ENCODE measurements around the gene PODXL2. TPM values are rescaled to one million over a fixed set of nuclear protein-coding genes. Genes with fewer than 3 reads are reported as not detected.

PODXL2 gene
- total RNA-seq, 1 donor from 2014 or later: 25.7 TPM

DNA sequence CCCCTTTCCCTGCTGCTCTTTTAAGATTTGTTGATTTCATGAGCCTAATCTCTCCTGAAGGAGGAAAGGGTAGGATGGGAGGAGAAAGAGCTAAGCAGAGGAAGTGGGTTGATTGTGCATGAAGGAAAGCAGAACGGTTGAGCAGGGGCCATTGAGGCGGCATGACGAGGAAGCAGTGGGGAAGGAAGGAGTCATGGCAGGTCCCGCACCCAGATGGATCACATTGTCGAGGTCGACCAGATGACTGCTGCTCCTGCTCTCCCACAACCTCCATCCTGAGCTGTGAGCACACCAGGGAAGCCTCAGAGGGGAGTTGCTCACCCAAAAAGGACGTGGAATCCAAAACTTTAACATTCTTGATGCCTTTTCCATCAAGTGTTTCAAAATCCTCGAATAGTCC lies 86.5 kb downstream of the PODXL2 start:
- no peak overlapping the region for H3K27ac Mint-ChIP-seq
- peaks cover 35% of the 10 kb centered on the region for H3K27me3 Mint-ChIP-seq
- H3K36me3 Mint-ChIP-seq (ENCODE audit: insufficient read depth): no peaks in the 10 kb centered on the region
- no peak for DNase-seq (ENCODE audit: low spot score, unreplicated experiment)
- no peaks in the 10 kb centered on the region for H3K9me3 Mint-ChIP-seq (ENCODE audit: low read depth)
- H3K4me3 Mint-ChIP-seq (ENCODE audit: low read depth): no peak overlapping the region
- TF ChIP-seq, protein P1, sequence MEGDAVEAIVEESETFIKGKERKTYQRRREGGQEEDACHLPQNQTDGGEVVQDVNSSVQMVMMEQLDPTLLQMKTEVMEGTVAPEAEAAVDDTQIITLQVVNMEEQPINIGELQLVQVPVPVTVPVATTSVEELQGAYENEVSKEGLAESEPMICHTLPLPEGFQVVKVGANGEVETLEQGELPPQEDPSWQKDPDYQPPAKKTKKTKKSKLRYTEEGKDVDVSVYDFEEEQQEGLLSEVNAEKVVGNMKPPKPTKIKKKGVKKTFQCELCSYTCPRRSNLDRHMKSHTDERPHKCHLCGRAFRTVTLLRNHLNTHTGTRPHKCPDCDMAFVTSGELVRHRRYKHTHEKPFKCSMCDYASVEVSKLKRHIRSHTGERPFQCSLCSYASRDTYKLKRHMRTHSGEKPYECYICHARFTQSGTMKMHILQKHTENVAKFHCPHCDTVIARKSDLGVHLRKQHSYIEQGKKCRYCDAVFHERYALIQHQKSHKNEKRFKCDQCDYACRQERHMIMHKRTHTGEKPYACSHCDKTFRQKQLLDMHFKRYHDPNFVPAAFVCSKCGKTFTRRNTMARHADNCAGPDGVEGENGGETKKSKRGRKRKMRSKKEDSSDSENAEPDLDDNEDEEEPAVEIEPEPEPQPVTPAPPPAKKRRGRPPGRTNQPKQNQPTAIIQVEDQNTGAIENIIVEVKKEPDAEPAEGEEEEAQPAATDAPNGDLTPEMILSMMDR (IDR thresholded peaks at IDR 0.05; ENCODE audit: unreplicated experiment): no peak
- peaks cover 7% of the 10 kb centered on the region for H3K4me1 Mint-ChIP-seq (ENCODE audit: low read depth)

DNA sequence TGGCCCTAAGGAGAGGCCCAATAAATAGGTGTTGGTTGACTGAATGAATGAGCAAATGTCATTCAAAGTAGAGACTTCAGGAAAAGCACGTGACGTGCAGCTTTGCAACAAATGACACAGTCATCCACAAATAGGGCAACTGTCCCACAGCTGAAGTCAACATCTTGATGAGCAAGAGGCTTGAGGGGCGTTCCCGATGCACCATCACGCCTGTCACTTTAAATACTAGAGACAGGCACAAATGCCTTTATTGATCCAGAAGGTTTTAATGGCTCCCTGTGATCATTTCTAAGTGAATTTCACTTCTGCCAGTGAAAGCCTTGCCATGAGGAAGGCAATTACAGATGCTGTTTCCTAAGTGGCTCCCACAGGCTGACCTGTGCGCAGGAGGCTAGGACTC lies 87.4 kb downstream of the PODXL2 start:
- Mint-ChIP-seq H3K27me3 (peaks cover 28% of the 10 kb centered on the region), H3K36me3 (ENCODE audit: insufficient read depth) (no peaks in the 10 kb centered on the region), H3K4me1 (ENCODE audit: low read depth) (peaks cover 7% of the 10 kb centered on the region), H3K4me3 (ENCODE audit: low read depth) (no peak overlapping the region), H3K9me3 (ENCODE audit: low read depth) (no peaks in the 10 kb centered on the region), H3K27ac (no peak overlapping the region)
- no peak for DNase-seq (ENCODE audit: low spot score, unreplicated experiment)
- TF ChIP-seq, protein P1 (IDR thresholded peaks at IDR 0.05; ENCODE audit: unreplicated experiment): no peak

DNA sequence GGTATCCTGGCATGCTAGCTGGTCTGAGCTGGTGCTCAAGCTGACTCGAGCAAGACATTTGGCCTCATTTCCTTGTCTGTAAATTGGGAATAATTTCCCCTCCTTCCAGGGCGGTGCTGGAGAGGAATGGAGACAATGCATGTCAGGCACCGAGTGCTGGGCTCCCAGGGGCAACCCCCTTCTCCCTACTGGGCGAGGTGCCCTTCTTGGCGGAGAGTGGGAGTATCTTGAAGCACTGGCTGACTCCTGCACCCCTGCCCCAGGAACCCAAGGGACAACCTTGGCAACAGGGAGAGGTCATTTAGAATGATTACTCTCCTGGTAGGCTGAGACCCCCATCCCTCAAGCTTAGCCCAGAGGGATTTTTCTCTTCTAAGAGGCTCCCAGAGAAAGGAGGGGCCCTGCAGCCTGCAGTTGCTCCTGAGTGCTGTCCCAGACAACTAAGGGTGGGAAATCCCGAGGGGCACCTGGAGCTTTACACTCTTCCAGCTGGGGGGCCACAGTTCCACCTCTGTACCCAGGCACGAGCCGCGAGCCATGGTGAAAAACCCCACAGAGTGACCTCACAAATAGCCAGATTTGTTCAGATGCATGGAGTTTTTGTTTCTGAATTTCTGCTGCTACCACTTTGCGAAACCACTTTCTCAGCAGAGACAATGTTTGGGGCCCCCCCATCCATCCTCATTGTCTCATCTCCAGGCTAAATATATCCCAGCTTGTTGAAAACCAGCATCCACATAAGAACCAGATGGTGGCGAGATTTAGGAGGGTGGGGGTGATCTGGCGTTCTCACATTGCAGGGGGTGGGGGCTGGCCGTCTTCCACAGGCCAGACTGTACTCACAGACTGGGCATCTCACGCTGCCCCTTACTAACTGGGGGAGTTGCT lies 88.6 kb downstream of the PODXL2 start:
- no peaks in the 10 kb centered on the region for H3K9me3 Mint-ChIP-seq (ENCODE audit: low read depth)
- no peak overlapping the region for H3K27ac Mint-ChIP-seq
- no peaks in the 10 kb centered on the region for H3K36me3 Mint-ChIP-seq (ENCODE audit: insufficient read depth)

DNA sequence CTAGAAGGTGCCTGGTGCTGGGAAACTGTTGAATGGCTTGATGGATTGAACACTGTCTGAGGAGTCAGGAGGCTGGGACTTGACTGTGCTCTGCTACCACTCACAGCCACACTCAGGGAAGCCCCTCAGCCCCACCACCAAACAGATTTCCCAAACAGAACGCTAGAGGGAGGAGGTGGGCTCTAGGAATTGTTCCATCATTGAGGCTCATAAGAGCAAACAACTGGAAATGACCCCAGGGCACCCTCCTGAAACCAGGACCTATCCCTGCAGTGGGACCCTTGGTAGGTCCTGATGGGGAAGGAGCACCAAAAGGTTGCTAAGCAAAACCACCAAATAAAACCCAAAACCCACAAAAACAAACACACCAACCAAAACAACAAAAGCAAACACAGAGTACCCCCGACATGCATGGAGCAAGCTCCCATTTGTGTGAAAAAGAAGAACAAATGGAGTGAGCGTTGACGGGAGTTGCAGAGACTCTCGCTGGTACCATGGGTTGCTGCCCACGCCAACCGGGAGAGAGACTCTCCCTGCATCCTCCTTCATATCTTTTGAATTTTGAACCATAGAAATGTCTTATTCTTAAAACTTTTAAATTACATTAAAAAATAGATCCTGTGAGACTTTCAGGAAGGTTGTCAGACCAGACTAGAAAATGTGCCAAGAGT lies 89.4 kb downstream of the PODXL2 start:
- Mint-ChIP-seq H3K27ac (no peak overlapping the region), H3K4me3 (ENCODE audit: low read depth) (no peak overlapping the region), H3K27me3 (peaks cover 33% of the 10 kb centered on the region), H3K9me3 (ENCODE audit: low read depth) (no peaks in the 10 kb centered on the region), H3K36me3 (ENCODE audit: insufficient read depth) (no peaks in the 10 kb centered on the region), H3K4me1 (ENCODE audit: low read depth) (peaks cover 7% of the 10 kb centered on the region)
- DNase-seq (ENCODE audit: low spot score, unreplicated experiment): no peak
- TF ChIP-seq, protein P1 (IDR thresholded peaks at IDR 0.05; ENCODE audit: unreplicated experiment): no peak

More for the DNA sequence above, 88.6 kb downstream of the PODXL2 start:
- peaks cover 28% of the 10 kb centered on the region for H3K27me3 Mint-ChIP-seq
- H3K4me3 Mint-ChIP-seq (ENCODE audit: low read depth): no peak overlapping the region
- TF ChIP-seq, protein P1 (IDR thresholded peaks at IDR 0.05; ENCODE audit: unreplicated experiment): no peak
- peaks cover 7% of the 10 kb centered on the region for H3K4me1 Mint-ChIP-seq (ENCODE audit: low read depth)
- DNase-seq (ENCODE audit: low spot score, unreplicated experiment): no peak

DNA sequence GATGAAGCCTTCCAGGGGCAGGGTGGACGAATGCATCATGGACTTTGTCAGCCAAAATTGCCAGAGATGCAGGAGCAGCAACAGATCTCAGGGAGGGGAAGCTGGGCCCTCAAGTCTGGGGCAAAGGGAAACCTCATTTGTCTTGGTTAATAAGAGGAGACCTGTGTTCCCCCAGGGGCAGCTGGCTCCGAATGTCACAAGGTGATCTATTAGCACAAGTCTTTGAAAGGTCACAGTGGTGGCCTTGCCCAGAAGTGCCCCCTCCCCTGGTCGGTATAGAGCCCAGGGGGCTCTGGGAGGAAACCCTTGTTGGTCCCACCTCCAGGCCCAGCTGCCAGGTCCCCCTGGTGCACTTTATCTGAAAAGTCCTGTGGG lies 89.9 kb downstream of the PODXL2 start:
- H3K27ac Mint-ChIP-seq: no peak overlapping the region
- no peak for DNase-seq (ENCODE audit: low spot score, unreplicated experiment)
- H3K36me3 Mint-ChIP-seq (ENCODE audit: insufficient read depth): no peaks in the 10 kb centered on the region
- no peak overlapping the region for H3K4me3 Mint-ChIP-seq (ENCODE audit: low read depth)
- H3K27me3 Mint-ChIP-seq: peaks cover 33% of the 10 kb centered on the region
- H3K9me3 Mint-ChIP-seq (ENCODE audit: low read depth): no peaks in the 10 kb centered on the region
- TF ChIP-seq, protein P1 (IDR thresholded peaks at IDR 0.05; ENCODE audit: unreplicated experiment): no peak
- peaks cover 7% of the 10 kb centered on the region for H3K4me1 Mint-ChIP-seq (ENCODE audit: low read depth)

Measured in progenitor cell of endocrine pancreas (in vitro differentiated cells).